Endodermal cell (in vitro differentiated cells): ENCODE results near the gene HARS2. TPM values are rescaled to one million over a fixed set of nuclear protein-coding genes. Genes with fewer than 3 reads are reported as not detected.
A peak's percentile ranks its signal among the peaks of the same experiment; 100 is the strongest.

Experiments used
- DNase-seq: peaks from one replicate; pipeline ENCODE4 v3.0.0-alpha.2; 2017
- H3K27ac ChIP-seq: 2 replicates; pipeline ENCODE4 v1.5.1; 2013; ENCODE audit warnings: mild to moderate bottlenecking, low read depth, low read length, moderate library complexity
- H3K27me3 ChIP-seq: 2 replicates; pipeline ENCODE4 v1.6.1; 2013; ENCODE audit warnings: mild to moderate bottlenecking, low read length, moderate library complexity; ENCODE audit not compliant: insufficient read depth, control insufficient read depth, poor library complexity, severe bottlenecking
- H3K36me3 ChIP-seq: 2 replicates; pipeline ENCODE4 v1.7.0; 2013; ENCODE audit warnings: mild to moderate bottlenecking, low read length, moderate library complexity; ENCODE audit not compliant: control insufficient read depth, insufficient read depth
- H3K4me1 ChIP-seq: one replicate; pipeline ENCODE4 v1.7.0; 2013; ENCODE audit warnings: low read length; ENCODE audit not compliant: control insufficient read depth, insufficient read depth
- H3K4me3 ChIP-seq: 2 replicates; pipeline ENCODE4 v1.5.1; 2013; ENCODE audit warnings: mild to moderate bottlenecking, low read length, moderate library complexity
- H3K9ac ChIP-seq: 2 replicates; pipeline ENCODE4 v1.6.1; 2013; ENCODE audit warnings: mild to moderate bottlenecking, low read length, moderate library complexity; ENCODE audit not compliant: poor library complexity, severe bottlenecking; ENCODE audit errors: extremely low read depth
- H3K9me3 ChIP-seq: 2 replicates; pipeline ENCODE4 v1.6.1; 2013; ENCODE audit warnings: mild to moderate bottlenecking, low read length, moderate library complexity; ENCODE audit not compliant: control insufficient read depth
- H3K27ac Mint-ChIP-seq: 2 replicates; pipeline ENCODE4 v1.8.0; 2020; ENCODE audit warnings: mixed read lengths
- H3K27me3 Mint-ChIP-seq: 2 replicates; pipeline ENCODE4 v1.8.0; 2021; ENCODE audit warnings: mild to moderate bottlenecking, mixed read lengths; ENCODE audit not compliant: insufficient read depth
- H3K36me3 Mint-ChIP-seq: 2 replicates; pipeline ENCODE4 v1.8.0; 2020; ENCODE audit warnings: low read depth, mixed read lengths
- H3K4me1 Mint-ChIP-seq: 2 replicates; pipeline ENCODE4 v1.8.0; 2020; ENCODE audit warnings: mixed read lengths
- H3K4me3 Mint-ChIP-seq: 2 replicates; pipeline ENCODE4 v1.8.0; 2020; ENCODE audit warnings: mild to moderate bottlenecking, moderate library complexity, mixed read lengths
- H3K9me3 Mint-ChIP-seq: 2 replicates; pipeline ENCODE4 v1.8.0; 2020; ENCODE audit warnings: mild to moderate bottlenecking, mixed read lengths
- WGBS, 2 experiments: methylation state at CpG; one replicate each; pipeline versions ENCODE4 v1.1.5 to v1.1.7; 2013; ENCODE audit warnings: missing lambda C conversion rate in 2 of 2, mixed read lengths in 1 of 2; ENCODE audit not compliant: insufficient coverage in 1 of 2, insufficient read length in 1 of 2; 5-methylcytosine and 5-hydroxymethylcytosine counted together
- total RNA-seq, 2 donors: library from RNA; stranded (reverse); fragmentation: NEBNext Ultra II Directional in 1 of 2; extraction: Animal tissue kit (Norgen Biotek cat#: 25700) in 1 of 2; gene quantifications; 2 replicates in 1 of 2; 3 replicates in 1 of 2; pipeline ENCODE4 v1.2.1, GENCODE V29; 2021
- TF ChIP-seq, protein P1 (sequence below): fragments of 200-600 bp; sonication (generic); conservative IDR thresholded peaks from 2 replicates; pipeline ENCODE4 v1.5.0; 2021; ENCODE audit warnings: antibody characterized with exemption, mild to moderate bottlenecking

HARS2 gene
- total RNA-seq, 2 donors from 2014 or later = 30.9 to 35.5 TPM

DNA sequence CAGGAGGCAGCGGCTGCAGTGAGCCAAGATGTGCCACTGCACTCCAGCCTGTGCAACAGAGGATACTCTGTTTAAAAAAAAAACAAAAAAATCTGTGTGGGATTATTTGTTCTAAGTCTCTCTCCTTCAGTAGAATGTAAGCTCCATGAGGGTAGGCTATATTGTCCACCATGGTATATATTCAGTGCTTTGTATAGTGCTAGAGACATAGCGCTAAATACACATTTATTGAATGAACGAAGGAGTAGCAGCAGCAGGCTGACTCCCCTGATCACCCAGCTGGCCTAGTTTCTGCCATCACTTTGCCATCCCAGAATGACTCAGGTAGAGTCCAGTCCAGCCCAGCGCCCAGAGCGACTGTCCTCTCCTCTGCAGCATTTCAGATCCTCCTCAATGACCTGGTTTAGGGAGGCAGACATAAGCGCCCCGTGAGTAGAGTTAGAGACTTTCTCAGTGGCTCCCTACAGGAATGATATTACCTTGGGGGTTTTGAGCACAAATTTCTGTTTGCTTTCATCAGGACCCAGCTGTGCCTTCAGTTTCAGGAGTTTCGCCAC lies 801 bp upstream of the HARS2 start:
- DNase-seq = peak; percentile 40
- Histone ChIP-seq H3K9ac (peak overlapping the region; percentile 71), H3K27ac (no peak overlapping the region)

DNA sequence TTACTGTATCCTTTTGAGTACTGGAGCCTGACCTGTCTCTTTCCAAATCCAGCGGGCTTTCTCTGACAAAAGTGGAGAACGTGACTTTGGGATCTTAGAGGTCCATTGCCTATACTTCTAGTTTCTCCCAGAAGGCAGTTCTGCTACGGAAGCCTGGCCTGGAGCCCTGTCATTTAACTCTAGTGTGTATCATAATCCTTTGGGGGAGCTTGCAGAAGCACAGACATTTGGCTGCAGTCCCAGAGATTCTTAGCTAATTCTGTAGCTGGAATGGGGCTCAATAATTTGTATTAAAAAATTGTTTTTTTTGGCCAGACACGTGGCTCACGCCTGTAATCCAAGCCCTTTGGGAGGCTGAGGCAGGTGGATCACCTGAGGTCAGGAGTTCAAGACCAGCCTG lies 3.0 kb downstream of the HARS2 start:
- Mint-ChIP-seq H3K4me3 (no peak overlapping the region), H3K27ac (no peak overlapping the region), H3K27me3 (no peaks in the 10 kb centered on the region), H3K36me3 (peaks cover 62% of the 10 kb centered on the region), H3K9me3 (no peaks in the 10 kb centered on the region), H3K4me1 (peaks cover 31% of the 10 kb centered on the region)
- peaks cover 22% of the 10 kb centered on the region for H3K4me1 ChIP-seq
- H3K9me3 ChIP-seq = no peaks in the 10 kb centered on the region
- no peak for DNase-seq
- H3K27ac ChIP-seq = no peak overlapping the region
- no peak overlapping the region for H3K9ac ChIP-seq
- H3K4me3 ChIP-seq = no peak overlapping the region
- 93 to 95% methylated on average over 5 of the region's 5 CpGs for WGBS, 2 experiments
- peaks cover 64% of the 10 kb centered on the region for H3K36me3 ChIP-seq
- TF ChIP-seq, protein P1, sequence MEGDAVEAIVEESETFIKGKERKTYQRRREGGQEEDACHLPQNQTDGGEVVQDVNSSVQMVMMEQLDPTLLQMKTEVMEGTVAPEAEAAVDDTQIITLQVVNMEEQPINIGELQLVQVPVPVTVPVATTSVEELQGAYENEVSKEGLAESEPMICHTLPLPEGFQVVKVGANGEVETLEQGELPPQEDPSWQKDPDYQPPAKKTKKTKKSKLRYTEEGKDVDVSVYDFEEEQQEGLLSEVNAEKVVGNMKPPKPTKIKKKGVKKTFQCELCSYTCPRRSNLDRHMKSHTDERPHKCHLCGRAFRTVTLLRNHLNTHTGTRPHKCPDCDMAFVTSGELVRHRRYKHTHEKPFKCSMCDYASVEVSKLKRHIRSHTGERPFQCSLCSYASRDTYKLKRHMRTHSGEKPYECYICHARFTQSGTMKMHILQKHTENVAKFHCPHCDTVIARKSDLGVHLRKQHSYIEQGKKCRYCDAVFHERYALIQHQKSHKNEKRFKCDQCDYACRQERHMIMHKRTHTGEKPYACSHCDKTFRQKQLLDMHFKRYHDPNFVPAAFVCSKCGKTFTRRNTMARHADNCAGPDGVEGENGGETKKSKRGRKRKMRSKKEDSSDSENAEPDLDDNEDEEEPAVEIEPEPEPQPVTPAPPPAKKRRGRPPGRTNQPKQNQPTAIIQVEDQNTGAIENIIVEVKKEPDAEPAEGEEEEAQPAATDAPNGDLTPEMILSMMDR = no peak
- no peaks in the 10 kb centered on the region for H3K27me3 ChIP-seq

More for the DNA sequence above, 801 bp upstream of the HARS2 start:
- Mint-ChIP-seq H3K4me1 (peaks cover 13% of the 10 kb centered on the region), H3K36me3 (peaks cover 39% of the 10 kb centered on the region), H3K4me3 (peak overlapping the region; percentile 94), H3K27ac (peak overlapping the region; percentile 92), H3K9me3 (no peaks in the 10 kb centered on the region), H3K27me3 (no peaks in the 10 kb centered on the region)
- Histone ChIP-seq H3K36me3 (peaks cover 51% of the 10 kb centered on the region), H3K9me3 (no peaks in the 10 kb centered on the region), H3K27me3 (no peaks in the 10 kb centered on the region), H3K4me1 (peaks cover 5% of the 10 kb centered on the region), H3K4me3 (peak overlapping the region; percentile 93)
- TF ChIP-seq, protein P1 = no peak
- 63 to 71% methylated on average over 6 to 8 of the region's 8 CpGs for WGBS, 2 experiments

DNA sequence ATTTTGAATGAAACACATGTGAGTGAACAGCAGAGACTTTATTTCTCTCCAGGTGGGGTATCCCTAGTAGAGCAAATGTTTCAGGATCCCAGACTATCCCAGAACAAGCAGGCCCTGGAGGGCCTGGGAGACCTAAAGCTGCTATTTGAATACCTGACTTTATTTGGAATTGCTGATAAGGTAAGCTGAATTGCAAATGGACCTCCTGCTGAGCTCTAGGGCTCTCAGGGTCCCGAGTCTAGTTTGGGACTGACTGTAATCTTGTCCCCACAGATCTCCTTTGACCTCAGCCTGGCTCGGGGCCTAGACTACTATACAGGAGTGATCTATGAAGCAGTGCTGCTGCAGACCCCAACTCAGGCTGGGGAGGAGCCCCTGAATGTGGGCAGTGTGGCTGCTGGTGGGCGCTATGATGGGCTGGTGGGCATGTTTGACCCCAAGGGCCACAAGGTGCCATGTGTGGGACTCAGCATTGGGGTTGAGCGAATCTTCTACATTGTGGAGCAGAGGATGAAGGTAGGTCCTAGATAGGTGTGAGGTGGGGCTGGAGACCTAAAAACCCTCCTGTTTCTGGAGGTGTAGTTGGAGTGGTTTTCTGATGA lies 5.7 kb downstream of the HARS2 start:
- H3K27me3 ChIP-seq = no peaks in the 10 kb centered on the region
- H3K4me1 Mint-ChIP-seq = peaks cover 33% of the 10 kb centered on the region
- H3K4me3 Mint-ChIP-seq = peak overlapping the region; percentile 47
- peaks cover 22% of the 10 kb centered on the region for H3K4me1 ChIP-seq
- H3K27ac Mint-ChIP-seq = peak overlapping the region; percentile 94
- H3K4me3 ChIP-seq = peak overlapping the region; percentile 6
- WGBS, 2 experiments = 72 to 89% methylated on average over 3 to 4 of the region's 4 CpGs
- peaks cover 64% of the 10 kb centered on the region for H3K36me3 Mint-ChIP-seq
- no peaks in the 10 kb centered on the region for H3K9me3 ChIP-seq
- no peaks in the 10 kb centered on the region for H3K27me3 Mint-ChIP-seq
- H3K9ac ChIP-seq = no peak overlapping the region
- H3K27ac ChIP-seq = no peak overlapping the region
- H3K36me3 ChIP-seq = peaks cover 72% of the 10 kb centered on the region
- TF ChIP-seq, protein P1 = no peak
- DNase-seq = peak; percentile 71
- H3K9me3 Mint-ChIP-seq = no peaks in the 10 kb centered on the region
